ENCODE data around the gene RCSD1. TPM values are rescaled to one million over a fixed set of nuclear protein-coding genes. Genes with fewer than 3 reads are reported as not detected.
A peak's percentile ranks its signal among the peaks of the same experiment; 100 is the strongest.

The RCSD1 gene
- total and polyA plus RNA-seq, 2 of the 13 experiments (the other 11 are each of a cell fraction or from before 2014, with no cell fraction given), result not detected

DNA sequence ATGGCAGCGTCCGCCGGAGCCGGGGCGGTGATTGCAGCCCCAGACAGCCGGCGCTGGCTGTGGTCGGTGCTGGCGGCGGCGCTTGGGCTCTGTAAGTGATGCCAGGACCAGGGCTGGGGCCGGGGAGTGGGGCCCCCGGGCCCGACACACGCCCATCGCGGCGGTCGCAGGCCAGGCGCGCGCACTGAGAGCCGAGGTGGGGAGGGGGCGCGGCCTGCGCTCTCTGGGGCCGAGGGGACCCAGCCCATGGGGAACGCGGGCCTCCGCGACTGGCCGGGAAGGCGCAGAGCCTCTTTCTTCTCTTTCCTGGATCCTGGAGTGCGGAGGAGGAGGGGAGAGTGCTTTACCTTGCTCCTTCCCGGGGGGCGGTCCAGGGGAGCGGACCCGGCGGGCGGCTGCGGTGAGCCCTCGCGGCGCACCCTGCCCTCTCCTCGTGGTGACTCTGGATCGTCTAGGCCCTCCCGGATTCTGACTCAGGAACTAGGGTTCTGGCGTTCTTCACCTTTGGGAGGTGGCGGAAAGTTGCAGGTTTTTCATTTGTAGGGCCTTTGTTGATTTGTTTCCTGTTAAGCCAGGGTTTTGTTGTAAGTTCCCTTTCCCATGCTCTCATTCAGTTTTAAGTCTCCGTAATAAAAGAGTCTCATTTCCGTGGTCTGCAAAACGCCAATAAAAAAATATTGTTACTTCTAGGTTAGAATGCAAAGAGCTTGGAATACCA, 92.3 kb downstream of the RCSD1 start:
- peak overlapping the region; percentile 81 for H3K9ac ChIP-seq (ENCODE audit: insufficient read depth, low read depth, low read length)
- H3K4me2 ChIP-seq (ENCODE audit: low read depth, low read length), result peak overlapping the region; percentile 83
- H3K9me3 ChIP-seq (ENCODE audit: low read length), result no peaks in the 10 kb centered on the region
- H3K4me3 ChIP-seq (replicated peaks in 1 of 3; ENCODE audit: insufficient read depth in 1 of 3, low read depth in 2 of 3, low read length in 3 of 3), result peak overlapping the region; percentile 92 to 95 (median 92)
- H2AFZ ChIP-seq (ENCODE audit: low read length), result no peak overlapping the region
- ChIA-PET CTCF (ENCODE audit: low intra/inter-chr PET ratio, low total read pairs) (interaction anchor here (2.6 kb wide), 1 partner anchor 81 kb away, joined by 15 read pairs; no protein-coding TSS in a partner anchor), POLR2A (interaction anchor here (1.3 kb wide), 1 partner anchor 214 kb away, joined by 6 read pairs; the partner anchor contains the start of genes DCAF6 and MPC2)
- BruUV-seq (replicated peaks), result no TSS peak
- no peak for FAIRE-seq
- H3K36me3 ChIP-seq (replicated peaks in 1 of 2; ENCODE audit: control insufficient read depth in 1 of 2, insufficient read depth in 2 of 2, low read length in 2 of 2), result no peaks in the 10 kb centered on the region
- H3K27me3 ChIP-seq (ENCODE audit: control insufficient read depth in 1 of 2, insufficient read depth in 2 of 2, low read length in 2 of 2), result no peaks in the 10 kb centered on the region
- intact Hi-C loops (cut with micrococcal nuclease; ENCODE audit: unreplicated experiment), result loop anchor here (5.0 kb wide), 2 partner anchors 35 to 215 kb away; partner anchors contain the start of genes DCAF6 and MPC2
- H3K27ac ChIP-seq (ENCODE audit: extremely low read length, insufficient read depth, low read length), result peak overlapping the region; percentile 76
- peaks cover 46% of the 10 kb centered on the region for H3K79me2 ChIP-seq (ENCODE audit: insufficient read depth, low read length)
- in situ Hi-C loops (cut with HindIII; ENCODE audit: extremely low pct_ligation_motif_present, low pct_unique_long_range_greater_than_20kb), result loop anchor here (5.0 kb wide), 1 partner anchor 85 kb away; no protein-coding TSS in a partner anchor
- peaks cover 70% of the 10 kb centered on the region for H3K4me1 ChIP-seq (ENCODE audit: insufficient read depth, low read length)
- 0% methylated on average over 6 of the region's 52 CpGs for WGBS (ENCODE audit: low lambda C conversion rate)
- H4K20me1 ChIP-seq (ENCODE audit: insufficient read depth, low read length), result peaks cover 3% of the 10 kb centered on the region
- ATAC-seq, result peak; percentile 75
- peak; percentile 27 for DNase-seq (ENCODE audit: low spot score)
- TF ChIP-seq RBFOX2 (IDR thresholded peaks at IDR 0.05; ENCODE audit: low read depth, low read length), result peak; percentile 71
- TF ChIP-seq, protein P1, sequence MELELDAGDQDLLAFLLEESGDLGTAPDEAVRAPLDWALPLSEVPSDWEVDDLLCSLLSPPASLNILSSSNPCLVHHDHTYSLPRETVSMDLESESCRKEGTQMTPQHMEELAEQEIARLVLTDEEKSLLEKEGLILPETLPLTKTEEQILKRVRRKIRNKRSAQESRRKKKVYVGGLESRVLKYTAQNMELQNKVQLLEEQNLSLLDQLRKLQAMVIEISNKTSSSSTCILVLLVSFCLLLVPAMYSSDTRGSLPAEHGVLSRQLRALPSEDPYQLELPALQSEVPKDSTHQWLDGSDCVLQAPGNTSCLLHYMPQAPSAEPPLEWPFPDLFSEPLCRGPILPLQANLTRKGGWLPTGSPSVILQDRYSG (CRISPR knock-in tag; IDR thresholded peaks at IDR 0.05), result peak; percentile 10; the same call in 1 of the 2 replicates
- TF ChIP-seq NAIF1 (CRISPR knock-in tag; IDR thresholded peaks at IDR 0.05; ENCODE audit: borderline replicate concordance), result peak; percentile 57; the same call in 1 of the 2 replicates
- peak; percentile 35; the same call in 1 of the 2 replicates for TF ChIP-seq ZIK1 (CRISPR knock-in tag; IDR thresholded peaks at IDR 0.05; ENCODE audit: borderline replicate concordance, low read depth)
- TF ChIP-seq ZFYVE20 (CRISPR knock-in tag; IDR thresholded peaks at IDR 0.05; ENCODE audit: borderline replicate concordance, low read depth), result 0 out of 2 replicates have a peak, but pooled peaks have one; percentile 25
- TF ChIP-seq ZNF709 (CRISPR knock-in tag; IDR thresholded peaks at IDR 0.05), result peak; percentile 72; the same call in 1 of the 2 replicates
- TF ChIP-seq, protein P2, sequence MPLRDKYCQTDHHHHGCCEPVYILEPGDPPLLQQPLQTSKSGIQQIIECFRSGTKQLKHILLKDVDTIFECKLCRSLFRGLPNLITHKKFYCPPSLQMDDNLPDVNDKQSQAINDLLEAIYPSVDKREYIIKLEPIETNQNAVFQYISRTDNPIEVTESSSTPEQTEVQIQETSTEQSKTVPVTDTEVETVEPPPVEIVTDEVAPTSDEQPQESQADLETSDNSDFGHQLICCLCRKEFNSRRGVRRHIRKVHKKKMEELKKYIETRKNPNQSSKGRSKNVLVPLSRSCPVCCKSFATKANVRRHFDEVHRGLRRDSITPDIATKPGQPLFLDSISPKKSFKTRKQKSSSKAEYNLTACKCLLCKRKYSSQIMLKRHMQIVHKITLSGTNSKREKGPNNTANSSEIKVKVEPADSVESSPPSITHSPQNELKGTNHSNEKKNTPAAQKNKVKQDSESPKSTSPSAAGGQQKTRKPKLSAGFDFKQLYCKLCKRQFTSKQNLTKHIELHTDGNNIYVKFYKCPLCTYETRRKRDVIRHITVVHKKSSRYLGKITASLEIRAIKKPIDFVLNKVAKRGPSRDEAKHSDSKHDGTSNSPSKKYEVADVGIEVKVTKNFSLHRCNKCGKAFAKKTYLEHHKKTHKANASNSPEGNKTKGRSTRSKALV (CRISPR knock-in tag; IDR thresholded peaks at IDR 0.05), result 0 out of 2 replicates have a peak, but pooled peaks have one; percentile 6
- TF ChIP-seq ZNF749 (CRISPR knock-in tag; IDR thresholded peaks at IDR 0.05; ENCODE audit: borderline replicate concordance), result no peak
- TF ChIP-seq ZZZ3 (CRISPR knock-in tag; IDR thresholded peaks at IDR 0.05; ENCODE audit: borderline replicate concordance), result no peak
- TF ChIP-seq KDM5A (IDR thresholded peaks at IDR 0.05; ENCODE audit: borderline replicate concordance, low read length), result peak; percentile 33; the same call in 1 of the 2 replicates
- no peak; the same call in 1 of the 2 replicates for TF ChIP-seq DMAP1 (CRISPR knock-in tag; IDR thresholded peaks at IDR 0.05)
- peak; percentile 88 for TF ChIP-seq ASH2L (IDR thresholded peaks at IDR 0.05; ENCODE audit: insufficient read length, low read depth, low read length)
- no peak for TF ChIP-seq ZNF274 (CRISPR knock-in tag; IDR thresholded peaks at IDR 0.05)
- TF ChIP-seq MIER2 (CRISPR knock-in tag; IDR thresholded peaks at IDR 0.05), result no peak
- no peak for TF ChIP-seq BCL6 (CRISPR knock-in tag; IDR thresholded peaks at IDR 0.05)
- no peak for TF ChIP-seq FOXO1 (CRISPR knock-in tag; IDR thresholded peaks at IDR 0.05)
- TF ChIP-seq SAP130 (CRISPR knock-in tag; IDR thresholded peaks at IDR 0.05; ENCODE audit: low read depth), result peak; percentile 36; the same call in 1 of the 2 replicates
- TF ChIP-seq ZNF556 (CRISPR knock-in tag; IDR thresholded peaks at IDR 0.05; ENCODE audit: borderline replicate concordance), result 0 out of 2 replicates have a peak, but pooled peaks have one; percentile 21
- TF ChIP-seq HNF4G (IDR thresholded peaks at IDR 0.05; ENCODE audit: borderline replicate concordance, low read depth, low read length), result no peak
- 0 out of 2 replicates have a peak, but pooled peaks have one; percentile 16 for TF ChIP-seq HNF4G (CRISPR knock-in tag; IDR thresholded peaks at IDR 0.05; ENCODE audit: borderline replicate concordance, low read depth)
